Measurements from ENCODE around the gene RAP1A.
"Not testable (repeated sequence)": the region's sequence is repeated elsewhere in the genome, so short reads cannot be mapped to it uniquely, and the experiment has no call there.

The RAP1A gene

DNA sequence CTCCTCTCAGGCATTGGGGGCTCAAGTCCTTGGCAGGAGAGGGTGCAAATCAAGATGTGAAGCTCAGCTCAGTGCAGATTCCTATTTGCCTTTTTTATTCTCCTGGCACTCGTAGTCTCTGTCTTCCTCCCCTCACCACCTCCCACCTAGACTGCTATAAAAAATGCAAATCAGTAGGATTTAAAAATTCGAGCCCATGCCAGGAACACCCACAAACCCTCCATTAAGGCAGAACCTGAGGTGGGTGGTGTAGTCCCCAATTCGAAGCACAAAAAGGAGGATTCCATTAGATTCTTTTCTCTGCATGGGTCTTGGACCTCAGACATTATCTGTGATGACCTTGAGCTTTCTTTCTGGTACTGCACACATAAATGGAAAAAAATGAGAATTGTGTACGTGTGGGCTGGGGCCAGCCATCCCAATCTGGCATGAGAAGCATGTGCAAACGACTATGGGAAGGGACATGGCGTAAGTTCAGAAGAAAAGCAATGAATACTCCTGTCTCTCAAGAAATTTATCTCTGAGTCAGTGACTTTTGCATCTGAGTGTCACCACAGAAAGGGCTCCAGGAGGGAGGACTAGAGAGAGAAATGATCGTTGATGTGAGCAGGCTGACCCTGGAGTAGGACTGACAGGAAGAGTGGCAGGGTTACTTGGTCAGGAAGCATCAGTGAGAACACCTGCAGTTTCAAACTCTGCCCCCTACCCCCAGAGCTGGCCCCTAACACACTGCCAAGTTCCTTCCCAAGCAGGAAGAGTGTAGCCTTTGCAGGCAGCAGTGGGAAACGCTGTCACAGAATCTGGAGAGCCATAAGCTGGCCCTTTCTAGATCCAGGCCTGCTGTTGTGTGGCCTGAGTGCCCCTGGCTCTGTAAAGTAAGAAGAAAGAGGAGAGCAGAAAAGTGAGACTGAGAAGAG is 117.9 kb downstream of the RAP1A start:
- DNase-seq (ENCODE audit: low spot score), result no peak

DNA sequence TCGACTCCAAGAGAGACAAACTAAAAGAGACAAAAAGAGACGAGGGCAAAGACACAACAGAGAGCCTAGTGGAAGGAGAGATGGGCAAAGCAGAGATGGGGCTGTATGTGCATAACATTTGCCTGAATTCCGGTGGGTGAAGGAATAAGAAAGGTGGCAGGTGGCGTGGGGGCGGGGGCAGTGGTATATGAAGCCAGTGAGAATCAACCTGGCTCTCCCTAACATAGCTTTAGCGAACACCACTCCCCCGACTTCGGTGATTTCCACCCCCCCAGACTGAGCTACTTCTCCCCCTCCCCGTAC is 118.5 kb downstream of the RAP1A start:
- DNase-seq (ENCODE audit: low spot score), result no peak

GRCh38 chr1:111738436-111739193 is 119.0 kb downstream of the RAP1A start:
- peak; percentile 27 for DNase-seq (ENCODE audit: low spot score)

GRCh38 chr1:111739194-111739924 is 119.8 kb downstream of the RAP1A start, which contains the start of gene INKA2:
Gene INKA2 (minus strand): TSS chr1:111739395. CDS start chr1:111739242, 153 bp downstream.
- peak; percentile 81 for DNase-seq (ENCODE audit: low spot score)

- peak; percentile 49 for DNase-seq (ENCODE audit: low spot score)
Observed at GRCh38 chr1:111739925-111740765, 120.6 kb downstream of the RAP1A start.

- DNase-seq (ENCODE audit: low spot score), result not testable (repeated sequence)
Observed at GRCh38 chr1:111742292-111742691, 122.7 kb downstream of the RAP1A start.

GRCh38 chr1:111742938-111743549 is 123.5 kb downstream of the RAP1A start:
- no peak for DNase-seq (ENCODE audit: low spot score)

DNA sequence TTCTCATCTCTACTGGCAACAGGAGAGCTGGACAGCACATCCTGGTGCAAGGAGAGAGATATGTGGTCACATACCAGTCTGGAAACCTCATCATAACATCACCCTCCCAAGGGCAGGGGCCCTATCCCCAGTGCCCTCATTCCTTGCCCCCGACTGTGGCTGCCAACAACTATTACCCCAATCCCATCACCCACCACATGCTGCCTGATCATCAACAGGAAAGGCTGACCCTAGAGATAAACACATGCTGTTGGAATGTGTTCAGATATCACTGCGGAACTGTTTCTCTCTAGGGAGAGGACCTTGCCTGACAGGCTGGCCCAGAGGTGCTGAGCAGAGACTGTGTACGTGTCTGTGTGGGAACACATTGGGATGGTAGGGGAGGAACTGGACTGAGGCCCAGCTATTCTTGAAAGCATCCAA is 124.1 kb downstream of the RAP1A start:
- no peak for DNase-seq (ENCODE audit: low spot score)

DNA sequence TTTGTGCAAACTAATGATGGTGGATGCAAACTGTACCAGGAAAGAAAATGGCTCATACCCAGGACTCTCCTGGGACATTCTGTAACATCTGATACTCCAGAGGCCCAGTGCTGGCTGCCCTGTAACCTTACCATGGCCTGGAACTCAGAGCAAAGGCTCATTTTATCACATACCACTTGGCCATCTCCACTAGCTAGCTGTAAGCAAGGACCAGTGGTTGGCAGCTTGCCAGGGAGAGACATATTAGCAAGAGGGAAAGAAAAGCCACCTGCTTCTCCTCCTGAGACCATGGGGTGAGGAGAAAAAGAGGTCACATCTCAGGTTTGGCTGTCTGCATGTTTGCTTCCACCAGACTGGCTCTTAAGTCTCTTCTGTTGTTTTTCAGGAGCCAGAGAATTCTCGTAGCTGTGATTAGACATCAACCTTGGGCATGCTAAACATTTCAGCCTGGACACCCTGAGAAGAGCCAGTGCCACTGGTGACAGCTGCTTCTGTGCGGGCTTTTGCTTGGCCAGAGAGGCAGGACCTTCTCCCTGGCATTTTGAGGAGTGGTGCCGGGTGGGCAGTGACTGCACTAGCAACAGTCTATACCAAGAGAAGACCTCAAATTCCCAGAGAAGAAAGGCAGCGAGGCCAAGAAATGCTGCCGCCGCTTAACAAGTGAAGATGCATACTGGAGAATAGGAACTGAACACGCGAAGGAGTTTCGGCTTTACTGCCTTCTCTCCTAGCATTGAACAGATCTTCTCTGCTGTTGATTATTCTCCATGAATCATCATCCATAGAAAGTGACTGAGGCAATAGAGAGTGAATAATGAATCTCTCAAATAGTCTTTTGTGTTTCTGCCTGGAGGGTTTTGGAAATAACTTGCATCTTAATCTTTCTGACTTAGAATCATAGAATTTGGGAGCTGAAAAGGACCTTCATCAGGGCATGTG is 126.4 kb downstream of the RAP1A start:
- DNase-seq (ENCODE audit: low spot score), result no peak

DNA sequence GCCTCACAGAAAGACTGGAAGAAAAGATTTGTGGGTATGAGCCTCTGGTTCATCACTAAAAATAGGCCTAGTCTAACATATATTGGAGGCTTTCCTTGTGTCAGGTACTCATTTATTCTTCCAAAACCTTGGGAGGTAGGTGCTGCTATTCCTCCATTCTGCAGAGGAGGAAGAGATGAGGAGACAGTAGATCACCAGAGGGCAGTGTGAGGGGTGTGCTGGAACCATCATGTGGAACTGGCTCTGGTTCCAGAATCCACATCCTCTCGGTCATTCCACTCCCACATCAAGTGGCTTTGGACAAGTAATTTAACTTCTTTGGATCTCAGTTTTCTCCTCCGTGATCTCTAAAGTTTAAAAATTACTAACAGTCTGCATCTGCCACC is 127.0 kb downstream of the RAP1A start:
- DNase-seq (ENCODE audit: low spot score), result no peak

DNA sequence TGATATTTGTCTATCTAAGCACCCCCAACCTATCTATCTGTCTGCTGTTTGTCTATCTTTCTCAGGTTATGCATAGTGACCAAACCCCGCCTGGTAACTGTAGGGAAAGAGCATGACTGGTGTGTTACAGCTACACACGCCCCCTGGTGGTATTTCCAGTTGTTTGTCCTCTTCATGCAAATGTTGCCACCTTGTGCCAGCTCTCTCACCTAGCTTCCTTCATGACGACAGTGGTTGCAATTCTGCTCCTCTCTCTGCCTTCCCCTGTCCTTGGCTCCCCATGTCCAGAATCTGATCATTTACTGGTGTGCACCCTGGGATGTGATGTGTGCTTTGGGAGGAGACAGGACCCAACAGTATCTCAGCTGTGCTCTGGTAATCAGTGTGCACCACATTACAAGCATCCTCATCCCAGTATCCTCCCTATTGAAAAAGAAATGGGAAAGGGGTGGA is 127.7 kb downstream of the RAP1A start:
- peak; percentile 71 for DNase-seq (ENCODE audit: low spot score)

DNA sequence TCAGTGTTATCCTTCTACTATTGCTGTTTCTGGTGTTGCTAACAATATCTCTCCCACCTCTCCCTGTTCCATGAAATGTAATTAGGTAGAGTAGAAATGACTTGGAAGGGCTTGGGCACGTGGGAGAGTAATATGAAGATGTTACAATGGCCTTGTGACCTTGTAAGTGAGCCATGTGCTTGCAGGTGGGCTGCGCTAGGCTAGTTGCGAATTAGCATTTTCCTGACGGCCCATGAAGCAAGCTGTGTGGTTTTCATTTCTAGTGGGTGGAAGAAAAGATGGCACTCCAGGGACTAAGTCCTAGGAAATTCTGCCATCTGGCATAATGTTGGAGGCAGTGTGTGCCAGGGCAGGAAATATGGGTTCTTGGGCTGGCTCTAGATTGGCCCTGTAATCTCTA is 128.4 kb downstream of the RAP1A start:
- no peak for DNase-seq (ENCODE audit: low spot score)

GRCh38 chr1:111749628-111750027 is 130.0 kb downstream of the RAP1A start:
- DNase-seq (ENCODE audit: low spot score), result no peak

DNA sequence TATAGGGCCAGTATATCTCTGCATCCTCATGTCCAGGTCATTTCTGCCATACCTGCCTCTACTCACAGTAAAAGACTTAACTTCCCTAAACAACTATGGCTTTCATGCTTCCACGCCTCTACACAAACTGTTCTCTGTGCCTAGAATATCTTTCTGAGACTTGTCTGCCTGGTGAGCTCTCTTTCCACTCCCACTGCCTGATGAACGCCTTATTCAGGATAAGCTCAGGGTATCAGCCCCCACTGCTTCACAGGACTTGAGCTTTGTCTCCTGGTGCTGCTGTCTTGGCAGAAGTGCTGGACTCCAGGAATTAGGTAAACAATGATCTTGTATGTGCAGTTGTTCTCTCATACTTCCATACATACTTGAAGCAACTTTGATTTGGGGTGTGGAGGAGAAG is 131.3 kb downstream of the RAP1A start:
- DNase-seq (ENCODE audit: low spot score), result no peak

DNA sequence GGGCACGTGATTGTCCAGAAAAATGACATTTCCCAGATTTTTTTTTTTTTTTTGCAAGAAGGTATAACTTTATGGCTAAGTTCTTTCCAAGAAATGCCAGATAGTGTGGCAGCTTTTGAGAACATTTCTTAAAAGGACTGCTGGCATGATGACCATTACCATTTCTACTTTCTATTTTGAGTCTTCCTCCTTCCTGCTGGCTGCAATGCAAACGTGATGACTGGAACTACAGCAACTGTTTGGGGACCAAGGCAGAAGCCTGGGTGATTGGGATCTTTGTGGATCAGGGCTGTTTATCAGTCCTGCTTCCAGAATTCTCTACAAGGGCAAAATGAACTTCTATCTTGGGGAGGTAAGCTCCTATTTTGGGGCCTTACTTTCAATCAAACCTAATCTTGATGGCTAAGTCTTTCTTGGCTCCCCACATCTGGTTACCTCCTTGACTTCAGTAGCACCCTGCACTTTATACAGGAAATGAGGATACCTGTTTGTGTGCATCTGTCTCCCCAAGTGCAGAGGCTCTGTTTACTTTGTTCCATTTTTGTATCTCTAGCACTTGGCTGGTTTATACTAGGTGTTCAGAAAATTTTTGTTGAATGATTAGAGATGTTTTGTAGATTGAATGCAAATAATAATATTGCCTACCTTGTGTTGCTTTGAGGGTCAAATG is 132.5 kb downstream of the RAP1A start:
- DNase-seq (ENCODE audit: low spot score), result no peak

GRCh38 chr1:111754984-111755330 is 135.4 kb downstream of the RAP1A start:
- peak; percentile 42 for DNase-seq (ENCODE audit: low spot score)

DNA sequence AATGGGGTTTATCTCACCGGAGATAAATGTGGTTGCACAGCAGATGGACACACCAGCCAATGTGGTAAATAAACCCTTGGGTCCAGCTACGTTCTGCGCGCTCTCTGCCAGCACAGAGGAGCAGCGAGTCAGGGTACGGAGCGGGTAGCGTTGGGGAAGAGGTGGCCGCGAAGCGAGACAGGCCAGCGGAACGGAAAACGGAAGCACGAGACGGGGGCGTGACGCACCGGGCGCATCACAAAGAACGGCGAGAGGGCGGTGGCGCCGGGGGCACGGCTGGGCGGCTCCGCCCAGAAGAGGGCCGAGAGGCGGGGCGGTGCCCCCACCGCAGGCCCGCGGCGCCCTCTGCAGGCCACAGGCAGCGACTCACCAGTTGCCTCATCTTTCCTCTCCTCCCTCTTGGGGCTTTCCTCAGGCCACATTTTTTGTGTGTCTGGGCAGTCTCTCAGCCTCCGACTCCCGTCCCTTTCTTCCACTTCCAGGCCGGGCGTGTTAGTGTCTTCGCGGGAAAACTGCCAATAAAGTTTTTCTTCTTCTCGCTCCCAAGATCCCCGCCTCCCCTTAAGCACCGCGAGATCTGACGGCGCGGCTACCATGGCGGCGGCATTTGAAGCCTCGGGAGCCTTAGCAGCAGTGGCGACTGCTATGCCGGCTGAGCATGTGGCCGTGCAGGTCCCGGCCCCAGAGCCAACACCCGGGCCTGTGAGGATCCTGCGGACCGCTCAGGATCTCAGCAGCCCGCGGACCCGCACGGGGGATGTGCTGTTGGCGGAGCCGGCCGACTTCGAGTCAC is 135.9 kb downstream of the RAP1A start, which contains the start of gene DDX20:
Gene DDX20 (plus strand): TSS at position 571 of the 793 bp plus-strand sequence. CDS start 24 bp downstream, at position 595.
- peak; percentile 86 for DNase-seq (ENCODE audit: low spot score)

- peak; percentile 19 for DNase-seq (ENCODE audit: low spot score)
Observed at GRCh38 chr1:111756124-111756513, 136.5 kb downstream of the RAP1A start.

All from HuH-7.5 (cell line).